Measurements from ENCODE around the gene CADM2.
"Not testable (repeated sequence)": the region's sequence is repeated elsewhere in the genome, so short reads cannot be mapped to it uniquely, and the experiment has no call there.

Gene CADM2

DNA sequence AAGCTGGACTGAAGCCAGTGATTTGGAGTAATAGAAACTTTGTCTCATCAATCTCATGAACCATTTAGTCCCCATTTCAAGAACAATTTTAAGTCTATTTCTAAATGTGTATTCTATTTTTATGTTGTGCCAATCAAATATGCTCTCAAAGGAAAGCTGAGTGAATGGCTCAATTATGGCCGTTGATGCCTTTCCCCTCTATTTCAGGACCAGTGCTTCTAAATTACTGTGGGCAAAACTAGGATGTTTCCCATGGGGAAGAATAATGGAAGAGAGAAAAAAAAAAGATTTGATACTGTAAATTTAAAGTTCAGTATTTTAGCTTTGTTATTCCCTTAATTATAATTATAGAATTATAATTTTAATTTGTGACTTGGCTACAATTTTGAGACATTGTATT lies 110.1 kb downstream of the CADM2 start:
- DNase-seq (ENCODE audit: insufficient read length, low spot score), result no peak
- no peak for FAIRE-seq

DNA sequence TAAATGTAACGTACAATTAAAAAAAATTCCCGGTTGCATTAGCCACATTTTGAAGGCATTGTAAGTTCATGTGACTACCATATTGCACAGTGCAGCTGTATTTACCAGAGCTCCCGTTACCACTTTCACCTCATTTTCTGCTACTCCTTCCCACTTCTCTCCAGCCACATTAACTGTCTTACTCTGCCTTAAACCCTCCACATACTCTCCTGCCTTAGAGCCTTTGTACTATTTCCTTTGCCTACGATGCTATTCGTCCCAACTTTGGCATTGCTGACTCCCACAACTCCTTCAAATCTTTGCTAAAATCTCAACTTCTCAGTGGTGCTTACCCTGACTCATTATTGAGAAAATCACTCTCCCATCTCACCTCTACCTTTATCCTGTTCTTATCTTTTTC lies 115.2 kb downstream of the CADM2 start:
- DNase-seq (ENCODE audit: insufficient read length, low spot score) (no peak), FAIRE-seq (no peak)

DNA sequence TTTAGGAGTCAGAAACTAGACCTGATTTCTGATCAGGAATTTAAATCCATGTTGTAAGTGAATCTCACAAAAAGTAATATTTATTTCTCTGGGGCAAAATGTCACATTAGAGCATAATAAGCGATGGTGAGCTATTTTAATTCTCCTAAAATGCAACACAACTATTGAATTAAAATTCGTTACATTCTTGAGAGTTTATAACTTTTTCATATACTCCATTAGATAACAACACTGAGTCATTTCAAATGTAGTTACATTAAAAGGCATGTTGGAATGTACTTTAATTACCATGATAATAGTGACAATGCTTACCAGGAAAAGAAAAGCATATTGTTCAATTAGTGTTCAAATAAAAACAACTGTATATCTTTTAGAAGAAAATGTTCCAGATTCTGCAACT lies 116.9 kb downstream of the CADM2 start:
- DNase-seq (ENCODE audit: insufficient read length, low spot score), result no peak
- FAIRE-seq, result no peak

DNA sequence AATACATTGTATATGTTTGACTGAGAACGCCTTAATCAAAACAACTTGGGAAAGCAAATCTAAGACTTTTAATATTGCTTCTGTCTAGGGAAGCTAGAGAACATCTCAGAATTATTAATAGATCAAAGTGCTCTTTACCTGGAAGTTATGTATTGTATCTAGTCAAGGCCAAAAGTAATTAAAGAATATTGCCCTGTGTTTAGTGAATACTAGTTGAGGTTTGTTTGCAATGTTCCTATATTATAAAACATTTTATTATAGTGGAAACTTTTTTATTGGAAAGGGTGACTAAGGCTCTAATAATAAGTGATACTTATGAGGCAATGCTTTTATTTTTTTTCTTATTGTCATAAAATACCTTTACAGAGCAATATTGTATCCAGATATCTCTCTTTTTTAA lies 118.2 kb downstream of the CADM2 start:
- no peak for DNase-seq (ENCODE audit: insufficient read length, low spot score)
- FAIRE-seq, result no peak

DNA sequence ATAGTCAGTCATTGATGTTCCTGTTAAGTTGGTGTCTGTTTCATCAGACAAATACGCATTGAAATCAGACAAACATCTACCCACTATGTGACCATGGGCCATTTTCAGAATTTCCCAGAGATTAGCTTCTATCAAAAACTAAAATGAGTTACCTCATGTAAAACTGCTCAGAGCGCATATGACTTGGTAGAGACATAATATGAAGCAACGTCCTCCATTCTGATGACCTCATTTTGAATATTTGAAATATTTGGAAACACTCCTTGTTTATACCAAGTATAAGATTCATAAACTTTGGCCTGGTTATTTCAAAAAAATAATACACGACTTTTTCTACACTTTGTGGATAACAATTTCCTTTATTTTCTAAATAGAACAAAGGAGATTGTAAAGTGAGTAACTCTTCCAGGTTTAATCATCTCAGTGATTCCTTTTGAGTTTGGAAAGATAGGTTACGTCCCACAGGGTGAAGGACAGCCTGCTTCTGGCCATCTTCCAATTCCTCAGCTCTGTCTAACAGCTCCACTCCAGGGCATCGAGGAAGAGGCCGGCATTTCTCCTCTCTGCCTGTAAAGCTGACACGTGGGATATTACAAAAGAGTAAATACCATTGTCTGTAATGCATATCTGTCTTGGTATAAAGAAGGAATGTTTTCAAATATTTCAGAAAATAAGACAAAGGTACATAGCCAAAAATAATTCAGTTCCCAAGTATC lies 122.6 kb downstream of the CADM2 start:
- no peak for DNase-seq (ENCODE audit: insufficient read length, low spot score)

DNA sequence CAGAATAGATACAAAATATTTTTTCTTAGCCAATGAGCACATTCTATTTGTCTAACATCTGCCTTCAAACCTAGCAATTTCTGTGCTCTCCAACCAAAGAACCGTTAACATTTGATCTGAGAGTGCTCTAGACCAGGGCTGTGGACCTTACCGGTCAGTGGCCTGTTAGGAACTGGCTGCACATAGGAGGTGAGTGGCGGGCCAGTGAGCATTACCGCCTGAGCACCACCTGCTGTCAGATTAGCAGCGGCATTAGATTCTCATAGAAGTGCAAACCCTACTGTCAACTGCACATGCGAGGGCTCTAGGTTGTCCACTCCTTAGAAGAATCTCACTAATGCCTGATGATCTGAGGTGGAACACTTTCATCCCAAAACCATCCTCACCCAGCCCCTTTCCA lies 131.7 kb downstream of the CADM2 start:
- FAIRE-seq (no peak), DNase-seq (ENCODE audit: insufficient read length, low spot score) (no peak)

More for the DNA sequence above, 122.6 kb downstream of the CADM2 start:
- no peak for FAIRE-seq

DNA sequence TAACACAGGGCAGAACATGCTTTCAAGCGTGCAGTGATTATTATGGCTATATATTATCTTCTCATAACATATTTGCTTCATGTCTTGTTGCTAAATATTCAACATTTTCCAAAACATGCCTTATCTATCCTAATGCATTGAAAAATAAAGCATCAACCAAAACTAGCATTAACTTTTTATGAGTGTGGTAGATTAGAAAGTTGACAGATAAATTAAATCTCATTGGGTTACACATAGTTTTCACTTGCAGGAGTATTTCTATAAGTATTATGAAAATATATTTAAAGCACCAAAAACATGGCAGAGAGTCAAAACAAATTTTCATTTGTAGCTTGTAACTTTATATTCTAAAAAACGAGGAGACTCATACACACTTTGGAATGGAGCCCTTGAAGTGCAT lies 141.5 kb downstream of the CADM2 start:
- DNase-seq (ENCODE audit: insufficient read length, low spot score) (no peak), FAIRE-seq (no peak)

DNA sequence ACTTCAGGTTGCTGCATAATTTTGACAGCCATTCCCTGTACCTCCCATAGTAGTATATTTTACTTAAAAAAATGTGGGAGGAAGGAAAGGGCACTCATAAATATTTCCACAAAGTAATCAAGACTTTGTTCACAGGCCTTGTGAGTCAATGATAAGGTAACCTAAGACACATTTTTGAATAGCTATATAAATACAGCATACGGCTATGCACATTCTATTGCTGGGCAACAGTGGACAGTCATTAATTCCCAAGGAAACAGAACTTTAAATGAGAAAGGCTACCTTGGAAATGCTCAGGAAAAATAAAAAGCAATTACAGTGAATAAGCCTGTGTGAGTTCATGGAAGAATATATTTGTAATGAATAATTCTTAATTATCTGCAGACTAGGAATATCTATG lies 144.0 kb downstream of the CADM2 start:
- FAIRE-seq (no peak), DNase-seq (ENCODE audit: insufficient read length, low spot score) (no peak)

DNA sequence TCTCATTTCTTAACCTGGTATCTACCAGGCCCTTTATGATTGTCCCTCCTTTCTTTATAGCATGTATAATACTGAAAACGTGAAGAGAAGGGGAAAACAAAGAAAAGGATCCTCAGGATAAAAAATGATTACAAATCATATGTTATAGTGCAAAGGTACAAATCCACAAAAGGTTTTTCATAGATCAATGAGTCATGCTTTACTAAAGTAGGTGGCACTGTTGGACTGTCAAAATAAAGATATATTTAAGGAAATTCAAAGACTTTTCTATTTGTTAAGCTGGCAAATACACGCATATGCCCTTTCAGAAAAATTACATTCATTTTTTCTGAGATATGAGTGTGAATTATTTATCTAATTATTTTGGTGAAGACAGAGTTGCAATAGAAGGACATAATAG lies 151.6 kb downstream of the CADM2 start:
- no peak for FAIRE-seq
- no peak for DNase-seq (ENCODE audit: insufficient read length, low spot score)

DNA sequence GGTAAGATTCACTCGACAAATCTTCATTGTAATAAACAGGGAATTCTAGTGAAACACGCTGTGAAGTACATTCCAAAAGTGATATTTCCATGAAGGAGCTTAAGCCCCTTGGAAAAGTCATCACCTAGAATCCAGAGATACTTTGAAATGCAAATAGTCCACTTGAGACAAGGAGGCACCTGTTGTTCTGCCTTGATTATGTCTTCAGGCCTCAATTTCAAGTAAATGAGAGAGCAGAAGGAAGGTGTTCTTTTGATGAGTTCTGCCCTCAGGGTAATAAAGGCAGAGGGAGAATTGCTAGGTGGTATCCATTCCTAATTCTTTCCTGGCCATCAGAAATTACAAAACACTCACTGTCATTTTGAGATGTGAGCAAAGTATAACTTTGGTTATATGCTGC lies 162.1 kb downstream of the CADM2 start:
- no peak for FAIRE-seq

DNA sequence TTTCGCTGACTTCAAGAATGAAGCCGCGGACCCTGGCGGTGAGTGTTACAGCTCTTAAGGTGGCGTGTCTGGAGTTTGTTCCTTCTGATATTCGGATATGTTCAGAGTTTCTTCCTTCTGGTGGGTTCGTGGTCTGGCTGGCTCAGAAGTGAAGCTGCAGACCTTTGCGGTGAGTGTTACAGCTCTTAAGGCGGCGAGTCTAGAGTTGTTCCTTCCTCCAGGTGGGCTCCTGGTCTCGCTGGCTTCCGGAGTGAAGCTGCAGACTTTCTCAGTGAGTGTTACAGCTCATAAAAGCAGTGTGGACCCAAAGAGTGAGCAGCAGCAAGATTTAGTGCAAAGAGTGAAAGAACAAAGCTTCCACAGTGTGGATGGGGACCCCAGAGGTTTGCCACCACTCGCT lies 174.1 kb downstream of the CADM2 start:
- not testable (repeated sequence) for FAIRE-seq; DNase-seq (ENCODE audit: insufficient read length, low spot score)

More for the DNA sequence above, 162.1 kb downstream of the CADM2 start:
- DNase-seq (ENCODE audit: insufficient read length, low spot score), result no peak

DNA sequence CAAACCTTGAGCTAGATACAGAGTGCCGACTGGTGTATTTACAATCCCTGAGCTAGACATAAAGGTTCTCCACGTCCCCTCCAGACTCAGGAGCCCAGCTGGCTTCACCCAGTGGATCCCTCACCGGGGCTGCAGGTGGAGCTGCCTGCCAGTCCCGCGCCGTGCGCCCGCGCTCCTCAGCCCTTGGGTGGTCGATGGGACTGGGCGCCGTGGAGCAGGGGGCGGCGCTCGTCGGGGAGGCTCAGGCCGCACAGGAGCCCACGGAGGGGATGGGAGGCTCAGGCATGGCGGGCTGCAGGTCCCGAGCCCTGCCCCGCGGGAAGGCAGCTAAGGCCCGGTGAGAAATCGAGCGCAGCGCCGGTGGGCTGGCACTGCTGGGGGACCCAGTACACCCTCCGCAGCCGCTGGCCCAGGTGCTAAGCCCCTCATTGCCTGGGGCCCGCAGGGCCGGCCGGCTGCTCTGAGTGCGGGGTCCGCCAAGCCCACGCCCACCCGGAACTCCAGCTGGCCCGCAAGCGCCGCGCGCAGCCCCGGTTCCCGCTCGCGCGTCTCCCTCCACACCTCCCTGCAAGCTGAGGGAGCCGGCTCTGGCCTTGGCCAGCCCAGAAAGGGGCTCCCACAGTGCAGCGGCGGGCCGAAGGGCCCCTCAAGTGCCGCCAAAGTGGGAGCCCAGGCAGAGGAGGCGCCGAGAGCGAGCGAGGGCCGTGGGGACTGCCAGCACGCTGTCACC lies 175.1 kb downstream of the CADM2 start:
- not testable (repeated sequence) for FAIRE-seq; DNase-seq (ENCODE audit: insufficient read length, low spot score)

DNA sequence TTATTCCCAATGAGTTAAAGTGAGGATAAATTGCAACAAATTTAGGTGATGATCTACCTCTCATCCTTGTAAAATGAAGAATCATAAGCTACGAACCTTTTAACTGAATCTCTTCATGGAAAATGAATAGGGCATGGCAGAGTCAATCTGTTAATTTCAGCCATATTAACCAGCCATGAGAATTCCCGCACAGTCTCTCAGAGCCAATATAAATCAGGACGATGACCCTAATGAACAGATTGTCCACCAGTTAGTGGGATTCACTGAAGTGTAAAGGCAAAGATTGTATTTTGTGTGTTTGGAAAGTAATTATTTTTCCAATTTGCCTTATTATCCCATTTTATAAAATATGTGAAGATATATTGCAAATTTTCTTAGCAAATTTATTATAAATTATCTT lies 183.8 kb downstream of the CADM2 start:
- DNase-seq (ENCODE audit: insufficient read length, low spot score) (no peak), FAIRE-seq (no peak)

DNA sequence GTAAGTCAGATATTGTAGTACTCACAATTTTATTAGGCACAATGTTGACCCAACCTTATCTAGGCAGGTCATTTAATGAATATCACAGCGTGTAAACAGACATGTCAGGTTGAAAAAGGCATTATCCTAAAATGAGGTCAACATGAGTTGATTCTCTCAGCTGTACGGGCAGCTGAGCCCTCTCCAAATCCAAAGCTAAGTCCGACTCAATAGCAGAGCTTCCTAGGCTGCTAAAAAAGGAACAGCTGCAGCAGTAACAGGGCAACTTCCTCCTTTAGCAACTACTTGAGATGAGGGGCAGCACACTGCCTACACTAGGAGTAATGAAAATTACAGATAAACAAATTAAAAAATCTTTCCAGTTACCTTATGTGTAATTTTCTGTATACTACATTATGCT lies 189.2 kb downstream of the CADM2 start:
- FAIRE-seq, result no peak
- no peak for DNase-seq (ENCODE audit: insufficient read length, low spot score)

DNA sequence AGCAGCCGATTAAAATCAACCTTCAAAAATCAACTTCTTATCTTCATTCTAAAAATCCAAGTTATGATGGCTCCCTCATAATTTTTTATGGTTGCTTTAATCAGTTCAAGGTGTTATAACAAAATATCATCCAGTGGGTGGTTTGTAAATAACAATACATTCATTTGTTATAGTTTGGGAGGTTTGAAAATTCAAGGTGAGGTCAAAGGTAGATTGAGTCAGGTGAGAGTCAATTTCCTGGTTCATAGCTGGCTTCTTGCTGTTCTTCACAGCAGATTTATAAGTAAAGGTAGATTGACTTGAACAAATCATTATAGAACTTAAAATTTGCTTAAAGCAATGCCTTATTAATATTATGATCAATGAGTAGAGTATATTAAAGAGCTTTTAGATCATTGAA lies 192.8 kb downstream of the CADM2 start:
- FAIRE-seq, result no peak

DNA sequence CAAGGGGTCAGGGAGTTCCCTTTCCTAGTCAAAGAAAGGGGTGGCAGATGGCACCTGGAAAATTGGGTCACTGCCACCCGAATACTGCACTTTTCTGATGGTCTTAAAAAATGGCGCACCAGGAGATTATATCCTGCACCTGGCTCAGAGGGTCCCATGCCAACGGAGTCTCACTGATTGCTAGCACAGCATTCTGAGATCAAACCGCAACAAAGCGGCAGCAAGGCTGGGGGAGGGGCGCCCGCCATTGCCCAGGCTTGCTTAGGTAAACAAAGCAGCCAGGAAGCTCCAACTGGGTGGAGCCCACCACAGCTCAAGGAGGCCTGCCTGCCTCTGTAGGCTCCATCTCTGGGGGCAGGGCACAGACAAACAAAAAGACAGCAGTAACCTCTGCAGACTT lies 194.5 kb downstream of the CADM2 start:
- not testable (repeated sequence) for FAIRE-seq; DNase-seq (ENCODE audit: insufficient read length, low spot score)

More for the DNA sequence above, 192.8 kb downstream of the CADM2 start:
- DNase-seq (ENCODE audit: insufficient read length, low spot score), result no peak

DNA sequence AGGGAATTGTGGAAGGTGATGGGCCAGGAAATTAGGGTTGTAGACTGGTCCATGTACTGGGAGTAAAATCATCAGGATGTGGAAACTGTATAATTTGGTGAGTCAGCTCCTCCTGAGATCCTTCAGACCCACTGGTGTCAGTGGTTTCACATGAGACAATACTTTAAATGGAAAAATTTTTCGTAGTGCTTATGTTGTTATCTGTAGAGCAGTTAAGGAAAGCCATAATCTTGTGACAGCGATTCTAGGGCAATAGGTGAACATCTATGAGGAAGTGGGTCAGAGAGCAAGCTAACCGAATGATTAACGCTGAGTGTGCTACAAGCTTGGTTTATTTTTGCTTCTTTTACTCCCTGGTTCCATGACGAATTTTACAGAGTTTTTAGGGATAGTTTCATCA lies 200.6 kb downstream of the CADM2 start:
- no peak for FAIRE-seq
- DNase-seq (ENCODE audit: insufficient read length, low spot score), result no peak

DNA sequence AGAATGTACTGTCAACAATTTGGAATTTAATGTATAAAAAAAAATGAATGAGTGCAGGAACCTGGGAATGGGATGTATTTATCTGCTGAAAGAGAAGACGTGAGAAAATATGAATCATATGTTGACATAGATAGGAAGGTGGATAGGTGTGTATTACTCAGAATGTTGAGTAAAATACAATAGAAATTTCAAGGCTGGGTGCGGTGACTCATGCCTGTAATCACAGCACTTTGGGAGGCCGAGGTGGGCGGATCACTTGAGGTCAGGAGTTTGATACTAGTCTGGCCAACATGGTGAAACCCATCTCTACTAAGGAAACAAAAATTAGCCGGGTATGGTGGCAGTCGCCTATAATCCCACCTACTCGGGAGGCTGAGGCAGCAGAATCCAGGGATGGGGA lies 202.8 kb downstream of the CADM2 start:
- DNase-seq (ENCODE audit: insufficient read length, low spot score) (no peak), FAIRE-seq (no peak)

DNA sequence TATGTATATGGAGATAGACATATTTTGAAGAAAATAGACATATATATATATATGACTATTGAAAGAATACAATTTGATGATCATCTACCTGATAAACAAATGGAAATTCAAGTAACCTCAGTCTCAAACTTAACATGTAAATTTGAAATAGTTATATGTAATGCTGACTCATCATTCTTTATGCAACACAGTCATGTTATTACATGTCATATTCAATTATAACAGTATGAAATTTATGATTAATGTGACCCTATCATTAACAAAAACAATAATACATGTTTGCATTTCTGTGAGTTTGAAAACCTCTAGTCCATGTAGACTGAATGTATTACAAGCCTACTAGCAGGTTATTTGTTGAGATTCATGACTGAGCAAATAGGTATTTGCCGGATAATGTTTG lies 204.1 kb downstream of the CADM2 start:
- DNase-seq (ENCODE audit: insufficient read length, low spot score) (no peak), FAIRE-seq (no peak)

DNA sequence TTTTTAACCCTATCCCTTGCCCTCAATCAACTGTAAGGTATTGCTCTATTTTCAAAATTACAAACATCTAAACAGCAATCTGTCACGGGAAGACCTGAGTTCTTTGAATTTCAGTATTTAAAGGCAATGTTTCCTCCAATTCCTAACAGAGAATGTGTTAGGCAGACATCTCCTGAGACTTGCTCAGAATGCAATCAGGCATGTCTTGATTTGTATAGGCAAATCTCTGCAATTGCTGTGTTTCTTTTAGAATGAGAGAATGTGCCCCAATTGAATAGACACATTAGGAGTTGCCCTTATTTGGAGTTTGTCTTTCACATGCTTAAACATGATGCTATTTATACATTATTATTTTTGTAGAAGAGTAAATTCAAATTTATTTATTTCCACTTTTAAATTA lies 205.6 kb downstream of the CADM2 start:
- DNase-seq (ENCODE audit: insufficient read length, low spot score) (no peak), FAIRE-seq (no peak)

DNA sequence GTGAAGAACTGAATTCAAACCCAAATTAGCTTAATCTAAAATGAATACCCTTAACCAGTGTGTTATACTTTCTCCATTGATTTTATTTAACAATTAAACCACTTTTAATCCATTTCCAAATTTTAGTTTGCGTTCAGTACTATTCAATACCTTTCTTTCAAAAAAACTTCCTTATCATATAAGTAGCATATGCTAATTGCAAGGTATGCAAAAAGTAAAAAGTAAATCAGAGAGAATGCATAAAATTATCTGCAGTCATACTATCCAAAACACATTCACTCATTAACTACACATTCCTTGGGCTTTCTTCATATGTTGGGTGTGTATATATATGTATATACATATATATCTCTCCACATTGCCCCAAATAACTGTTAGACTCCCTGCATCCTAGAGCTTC lies 208.8 kb downstream of the CADM2 start:
- DNase-seq (ENCODE audit: insufficient read length, low spot score), result no peak
- no peak for FAIRE-seq

DNA sequence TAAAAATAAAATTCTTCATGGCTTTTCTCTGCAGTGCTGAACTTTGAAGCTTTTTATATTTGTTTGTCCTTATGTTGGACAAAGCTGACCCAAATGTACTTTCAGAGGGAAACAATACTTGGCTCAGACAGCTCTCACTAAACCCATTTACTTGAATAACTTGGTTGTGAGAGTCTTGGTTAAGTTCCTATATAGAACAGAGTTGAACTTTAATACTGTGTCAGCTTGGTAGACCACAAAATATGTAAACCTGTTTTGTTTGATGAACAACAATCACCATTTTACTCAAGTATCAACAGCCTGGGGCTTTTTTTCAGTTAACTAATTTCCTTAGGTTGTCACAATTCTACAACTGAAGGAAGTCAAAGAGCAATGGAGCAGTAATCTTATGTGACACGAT lies 211.9 kb downstream of the CADM2 start:
- no peak for DNase-seq (ENCODE audit: insufficient read length, low spot score)
- no peak for FAIRE-seq
